ENCODE measurements around the gene NPIPB6. TPM values are rescaled to one million over a fixed set of nuclear protein-coding genes. Genes with fewer than 3 reads are reported as not detected.
A peak's percentile ranks its signal among the peaks of the same experiment; 100 is the strongest.

Gene NPIPB6
- total RNA-seq, 1 experiment from 2014 or later: 2.6 TPM

DNA sequence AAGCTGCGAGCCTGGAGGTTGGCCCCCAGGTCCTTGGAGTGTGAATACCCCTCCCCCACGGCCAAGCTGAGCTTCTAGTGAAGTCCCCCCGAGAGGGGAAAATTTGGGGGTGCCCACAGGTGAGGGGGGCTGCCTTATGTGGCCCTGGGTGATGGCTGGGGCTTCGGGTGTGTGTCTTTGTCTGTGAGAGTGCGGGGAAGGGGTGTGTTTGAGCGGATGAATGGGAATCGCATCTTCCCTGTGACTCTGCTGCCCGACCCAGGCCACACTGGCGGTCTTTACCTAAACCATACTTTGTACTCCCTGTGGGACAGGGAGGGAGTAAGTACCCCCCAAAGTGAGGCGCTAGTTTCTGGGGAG, 69.7 kb downstream of the NPIPB6 start:
- no peak for DNase-seq (ENCODE audit: low spot score)
- Histone ChIP-seq H3K9me3 (ENCODE audit: low read depth, low read length, poor library complexity, severe bottlenecking) (no peaks in the 10 kb centered on the region), H3K27me3 (replicated peaks; ENCODE audit: insufficient read depth, low read depth, low read length, poor library complexity) (no peaks in the 10 kb centered on the region), H3K27ac (ENCODE audit: low read depth, low read length, poor library complexity, severe bottlenecking) (peak overlapping the region; percentile 78), H3K4me3 (ENCODE audit: low read depth, low read length, poor library complexity, severe bottlenecking) (peak overlapping the region; percentile 85), H3K4me1 (ENCODE audit: insufficient read depth, low read length, poor library complexity, severe bottlenecking) (no peaks in the 10 kb centered on the region), H3K36me3 (ENCODE audit: insufficient read depth, low read length, poor library complexity, severe bottlenecking) (no peaks in the 10 kb centered on the region)
- CTCF ChIA-PET: no interaction called here
- intact Hi-C loops (cut with micrococcal nuclease; ENCODE audit: unreplicated experiment): no loop called here
- TF ChIP-seq, protein P1, sequence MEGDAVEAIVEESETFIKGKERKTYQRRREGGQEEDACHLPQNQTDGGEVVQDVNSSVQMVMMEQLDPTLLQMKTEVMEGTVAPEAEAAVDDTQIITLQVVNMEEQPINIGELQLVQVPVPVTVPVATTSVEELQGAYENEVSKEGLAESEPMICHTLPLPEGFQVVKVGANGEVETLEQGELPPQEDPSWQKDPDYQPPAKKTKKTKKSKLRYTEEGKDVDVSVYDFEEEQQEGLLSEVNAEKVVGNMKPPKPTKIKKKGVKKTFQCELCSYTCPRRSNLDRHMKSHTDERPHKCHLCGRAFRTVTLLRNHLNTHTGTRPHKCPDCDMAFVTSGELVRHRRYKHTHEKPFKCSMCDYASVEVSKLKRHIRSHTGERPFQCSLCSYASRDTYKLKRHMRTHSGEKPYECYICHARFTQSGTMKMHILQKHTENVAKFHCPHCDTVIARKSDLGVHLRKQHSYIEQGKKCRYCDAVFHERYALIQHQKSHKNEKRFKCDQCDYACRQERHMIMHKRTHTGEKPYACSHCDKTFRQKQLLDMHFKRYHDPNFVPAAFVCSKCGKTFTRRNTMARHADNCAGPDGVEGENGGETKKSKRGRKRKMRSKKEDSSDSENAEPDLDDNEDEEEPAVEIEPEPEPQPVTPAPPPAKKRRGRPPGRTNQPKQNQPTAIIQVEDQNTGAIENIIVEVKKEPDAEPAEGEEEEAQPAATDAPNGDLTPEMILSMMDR (conservative IDR thresholded peaks at IDR 0.05; ENCODE audit: low read depth, low read length): no peak
- no peak for TF ChIP-seq EZH2 (IDR thresholded peaks at IDR 0.05; ENCODE audit: borderline replicate concordance, low read depth, low read length, poor library complexity, severe bottlenecking)
- TSS peak; percentile 22 for BruUV-seq (replicated peaks)
- POLR2A ChIA-PET (ENCODE audit: low non-redundant PET): no interaction called here

DNA sequence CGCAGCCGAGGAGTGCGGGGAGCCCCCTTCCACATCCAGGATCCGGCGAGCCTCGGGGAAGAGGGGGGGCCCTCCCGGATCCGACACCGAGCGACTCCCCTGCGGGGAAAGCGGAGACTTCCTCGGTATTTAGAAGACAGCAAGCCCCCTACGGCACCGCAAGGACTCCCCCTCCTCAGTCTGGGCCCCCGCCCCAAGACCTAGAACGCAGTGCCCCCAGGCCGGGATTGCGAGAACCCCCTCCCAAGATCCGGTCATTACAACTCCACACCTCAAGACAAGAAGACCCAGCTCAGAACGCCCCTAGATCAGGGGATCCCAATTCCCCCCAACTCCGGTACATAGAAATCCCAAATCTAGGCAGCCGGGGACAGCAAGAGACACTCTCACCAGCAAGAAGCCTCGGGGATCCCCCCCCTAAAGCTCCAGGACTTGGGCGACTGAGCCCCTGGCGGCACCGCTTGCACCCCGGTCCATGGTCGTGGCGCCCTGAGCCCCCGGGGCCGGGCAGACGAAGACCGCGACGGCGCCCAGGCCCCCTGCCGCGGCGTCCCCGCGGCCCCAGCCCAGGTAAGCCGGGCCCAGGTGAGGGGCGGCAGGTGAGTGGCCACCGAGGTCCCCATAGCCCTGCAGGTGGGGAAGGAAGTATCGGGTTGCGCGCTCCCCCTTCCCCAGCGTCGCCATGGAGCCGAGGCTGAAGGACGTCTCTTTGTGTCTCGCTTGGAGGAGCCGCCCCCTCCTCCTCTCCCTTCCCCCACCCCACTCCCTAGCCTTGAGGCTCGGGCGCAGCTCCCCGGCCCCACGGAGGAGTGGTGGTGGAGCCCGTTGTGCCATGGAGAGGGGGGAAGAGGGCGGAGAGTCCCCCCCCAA, 70.3 kb downstream of the NPIPB6 start:
- Histone ChIP-seq H3K4me3 (ENCODE audit: low read depth, low read length, poor library complexity, severe bottlenecking) (peak overlapping the region; percentile 85), H3K9me3 (ENCODE audit: low read depth, low read length, poor library complexity, severe bottlenecking) (no peaks in the 10 kb centered on the region), H3K36me3 (ENCODE audit: insufficient read depth, low read length, poor library complexity, severe bottlenecking) (no peaks in the 10 kb centered on the region), H3K27ac (ENCODE audit: low read depth, low read length, poor library complexity, severe bottlenecking) (peak overlapping the region; percentile 78), H3K4me1 (ENCODE audit: insufficient read depth, low read length, poor library complexity, severe bottlenecking) (no peaks in the 10 kb centered on the region), H3K27me3 (replicated peaks; ENCODE audit: insufficient read depth, low read depth, low read length, poor library complexity) (no peaks in the 10 kb centered on the region)
- DNase-seq (ENCODE audit: low spot score): peak; percentile 38
- BruUV-seq (replicated peaks): no TSS peak
- intact Hi-C loops (cut with micrococcal nuclease; ENCODE audit: unreplicated experiment): no loop called here
- ChIA-PET CTCF (interaction anchor here (1.0 kb wide), 1 partner anchor 29 kb away, joined by 3 read pairs; no protein-coding TSS in a partner anchor), POLR2A (ENCODE audit: low non-redundant PET) (interaction anchor here (0.6 kb wide), 1 partner anchor 19 kb away, joined by 3 read pairs; no protein-coding TSS in a partner anchor)
- TF ChIP-seq, protein P1 (conservative IDR thresholded peaks at IDR 0.05; ENCODE audit: low read depth, low read length): no peak
- TF ChIP-seq EZH2 (IDR thresholded peaks at IDR 0.05; ENCODE audit: borderline replicate concordance, low read depth, low read length, poor library complexity, severe bottlenecking): no peak

Small RNA genes within 50 kb of the gene (microRNA-seq; reads per million reads assigned to microRNA genes)
- not detected for gene MIR6862-1

Other genes with a start within 250 kb of the NPIPB6 start
- 155 and 159 TPM in 2 replicates for gene XPO6, start 151.5 kb downstream of the NPIPB6 start, total RNA-seq (2021)
- 22.2 and 26.8 TPM in 2 replicates for gene SBK1, start 71.0 kb downstream of the NPIPB6 start, total RNA-seq (2021)
- 53.7 and 109 TPM in 2 replicates for gene EIF3CL, start 40.3 kb upstream of the NPIPB6 start, total RNA-seq (2021)
- not detected in 2 replicates for gene NPIPB7, start 108.8 kb upstream of the NPIPB6 start, total RNA-seq (2021)
- gene CLN3, start 128.6 kb upstream of the NPIPB6 start, total RNA-seq (2021): 31.4 and 37.3 TPM in 2 replicates
- not detected in 2 replicates for gene APOBR, start 131.1 kb upstream of the NPIPB6 start, total RNA-seq (2021)
- not detected in 2 replicates for gene IL27, start 143.3 kb upstream of the NPIPB6 start, total RNA-seq (2021)
- gene NUPR1, start 175.5 kb upstream of the NPIPB6 start, total RNA-seq (2021): 0.19 and 0.76 TPM in 2 replicates
- gene SGF29, start 190.4 kb upstream of the NPIPB6 start, total RNA-seq (2021): 35.2 and 42.3 TPM in 2 replicates
- 1.6 and 2.7 TPM in 2 replicates for gene SULT1A2, start 233.5 kb upstream of the NPIPB6 start, total RNA-seq (2021)
- gene SULT1A1, start 246.5 kb upstream of the NPIPB6 start, total RNA-seq (2021): 8.9 and 10.8 TPM in 2 replicates